ENCODE results near the gene ANKRD63.

- TF ChIP-seq EZH2phosphoT487 (IDR thresholded peaks at IDR 0.05; ENCODE audit: borderline replicate concordance, low read length) (no peak), CTCF (conservative IDR thresholded peaks at IDR 0.05; ENCODE audit: low read depth, low read length) (no peak), EZH2 (IDR thresholded peaks at IDR 0.05; ENCODE audit: low read length, unreplicated experiment) (no peak)
Measured at GRCh38 chr15:40325188-40325587, 42.3 kb upstream of the ANKRD63 start.
